Left lobe of liver (tissue), 2 donors: ENCODE results near the gene SLC25A25. TPM values are rescaled to one million over a fixed set of nuclear protein-coding genes. Genes with fewer than 3 reads are reported as not detected.
"Not testable (repeated sequence)": the region's sequence is repeated elsewhere in the genome, so short reads cannot be mapped to it uniquely, and the experiment has no call there.

ENCODE experiments used
- ATAC-seq: fragments of 200-7000 bp; cut with Tn5 transposase; one replicate; pipeline ENCODE4 v1.9.1; 2020; ENCODE audit warnings: mild to moderate bottlenecking, moderate library complexity
- DNase-seq: peaks from one replicate; pipeline ENCODE4 v3.0.0-alpha.2; 2020; ENCODE audit warnings: low spot score
- total RNA-seq: library from RNA; stranded (reverse); gene quantifications from one replicate; pipeline ENCODE4 v1.2.1, GENCODE V29; 2021
- donor health status: DM: no; HTN: no; CAD: no; lungs with moderate emphysema.
- donor health status: DM: no; HTN: yes; CAD: no.

SLC25A25 gene
- total RNA-seq, 1 donor from 2014 or later, result 76.9 TPM

- DNase-seq (peak; percentile 76), ATAC-seq (peak; percentile 3)
These were observed 39.6 kb downstream of the SLC25A25 start for GRCh38 chr9:128107468-128108268.

GRCh38 chr9:128108269-128109049 is 40.4 kb downstream of the SLC25A25 start:
- ATAC-seq (no peak), DNase-seq (no peak)

- ATAC-seq (peak; percentile 3), DNase-seq (no peak)
These were observed 41.1 kb downstream of the SLC25A25 start for GRCh38 chr9:128109050-128109709.

GRCh38 chr9:128111726-128112125 is 43.7 kb downstream of the SLC25A25 start:
- not testable (repeated sequence) for DNase-seq, ATAC-seq

GRCh38 chr9:128113526-128114325 is 45.7 kb downstream of the SLC25A25 start:
- no peak for DNase-seq
- no peak for ATAC-seq

GRCh38 chr9:128114326-128115186 is 46.5 kb downstream of the SLC25A25 start:
- peak; percentile 60 for DNase-seq
- no peak for ATAC-seq

GRCh38 chr9:128115187-128116103 is 47.4 kb downstream of the SLC25A25 start:
- ATAC-seq (peak; percentile 72), DNase-seq (peak; percentile 93)

GRCh38 chr9:128116104-128117083 is 48.4 kb downstream of the SLC25A25 start:
- no peak for ATAC-seq
- DNase-seq, result peak; percentile 49

GRCh38 chr9:128117613-128118471 is 49.8 kb downstream of the SLC25A25 start:
- peak; percentile 77 for ATAC-seq

GRCh38 chr9:128118472-128118857 is 50.4 kb downstream of the SLC25A25 start:
- DNase-seq (no peak), ATAC-seq (no peak)

More at GRCh38 chr9:128117613-128118471, 49.8 kb downstream of the SLC25A25 start:
- peak; percentile 95 for DNase-seq

GRCh38 chr9:128118971-128119665 is 51.1 kb downstream of the SLC25A25 start:
- ATAC-seq (no peak), DNase-seq (peak; percentile 47)

GRCh38 chr9:128120061-128120740 is 52.2 kb downstream of the SLC25A25 start:
- DNase-seq, result peak; percentile 43

GRCh38 chr9:128120741-128121465 is 52.9 kb downstream of the SLC25A25 start:
- ATAC-seq (no peak), DNase-seq (peak; percentile 44)

More at GRCh38 chr9:128120061-128120740, 52.2 kb downstream of the SLC25A25 start:
- ATAC-seq, result no peak

- ATAC-seq, result no peak
- DNase-seq, result no peak
These were observed 53.4 kb downstream of the SLC25A25 start for GRCh38 chr9:128121466-128121810.
